ENCODE data around the gene DMRTC2. TPM values are rescaled to one million over a fixed set of nuclear protein-coding genes. Genes with fewer than 3 reads are reported as not detected.

The DMRTC2 gene
- total and polyA plus RNA-seq, 2 of the 8 experiments (the other 6 are each of a cell fraction or from before 2014, with no cell fraction given) = not detected

DNA sequence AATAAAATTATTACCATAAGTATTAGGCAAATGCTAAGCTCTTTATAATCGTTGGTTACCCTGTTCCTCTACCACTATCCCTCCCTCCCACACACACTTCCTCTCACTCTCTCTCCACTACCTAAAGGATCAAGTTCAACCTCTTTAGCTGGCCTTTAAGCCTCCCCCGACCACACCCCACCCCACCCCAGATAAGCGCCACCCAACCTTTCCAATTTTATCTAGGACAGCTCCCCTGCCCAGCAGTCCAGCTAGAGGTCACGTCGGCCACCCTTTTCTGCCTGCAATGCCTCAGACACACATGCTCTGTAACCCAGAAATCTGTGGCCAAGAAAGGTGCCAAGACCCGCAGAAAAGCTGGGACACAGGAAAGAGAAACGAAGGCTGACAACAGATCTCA lies 1.5 kb upstream of the DMRTC2 start:
- Histone ChIP-seq H3K56ac (replicated peaks; ENCODE audit: insufficient read length, low read depth, low read length) (no peak overlapping the region), H3K79me1 (ENCODE audit: low read depth, low read length) (no peaks in the 10 kb centered on the region), H2BK120ac (replicated peaks; ENCODE audit: low read depth, low read length) (no peak overlapping the region), H4K8ac (ENCODE audit: extremely low read depth, insufficient read depth, low read length) (no peak overlapping the region), H2BK5ac (ENCODE audit: low read depth, low read length) (no peak overlapping the region), H2BK20ac (ENCODE audit: low read length) (no peak overlapping the region), H3K36me3 (ENCODE audit: control insufficient read depth in 2 of 4, insufficient read depth in 4 of 4, low read length in 3 of 4) (no peaks in the 10 kb centered on the region), H4K5ac (ENCODE audit: insufficient read length, low read depth, low read length) (no peak overlapping the region), H4K91ac (replicated peaks; ENCODE audit: insufficient read length, low read length) (no peak overlapping the region), H3K79me2 (ENCODE audit: control insufficient read depth in 1 of 2, insufficient read depth in 2 of 2, low read length in 2 of 2) (no peaks in the 10 kb centered on the region), H4K20me1 (replicated peaks in 1 of 2; ENCODE audit: control insufficient read depth in 1 of 2, insufficient read depth in 2 of 2, low read length in 2 of 2) (no peaks in the 10 kb centered on the region), H3K23ac (ENCODE audit: insufficient read length) (no peak overlapping the region), H2AK5ac (ENCODE audit: low read depth, low read length) (no peak overlapping the region), H3K9me3 (ENCODE audit: insufficient read depth in 2 of 2, low read depth in 1 of 2, low read length in 1 of 2) (peaks cover 4 to 34% of the 10 kb centered on the region in 2 experiments; a peak in 3 of 4 replicates), H3K4me1 (replicated peaks in 1 of 4; ENCODE audit: control insufficient read depth in 3 of 4, insufficient read depth in 4 of 4, low read length in 3 of 4) (no peaks in the 10 kb centered on the region; a peak in 1 of 7 replicates), H3K14ac (ENCODE audit: insufficient read length) (no peak overlapping the region), H3K18ac (ENCODE audit: extremely low read depth, low read length) (no peak overlapping the region), H3K9ac (replicated peaks in 1 of 4; ENCODE audit: extremely low read depth in 1 of 4, low read depth in 3 of 4, low read length in 3 of 4) (no peak overlapping the region), H2BK15ac (ENCODE audit: low read length) (no peak overlapping the region), H3K4ac (replicated peaks; ENCODE audit: insufficient read length, low read depth, low read length) (no peak overlapping the region), H3K4me3 (ENCODE audit: extremely low read depth in 1 of 4, insufficient read depth in 2 of 4, low read depth in 3 of 4, low read length in 4 of 4) (no peak overlapping the region), H3K23me2 (ENCODE audit: low read depth, low read length) (no peaks in the 10 kb centered on the region), H2AFZ (ENCODE audit: low read length) (no peak overlapping the region), H3K27me3 (replicated peaks in 1 of 4; ENCODE audit: control insufficient read depth in 3 of 4, extremely low read depth in 1 of 4, insufficient read depth in 3 of 4, low read length in 3 of 4) (no peaks in the 10 kb centered on the region; a peak in 1 of 7 replicates), H2BK12ac (ENCODE audit: low read depth, low read length) (no peak overlapping the region), H3K4me2 (ENCODE audit: insufficient read depth in 1 of 2, low read depth in 2 of 2, low read length in 2 of 2) (no peak overlapping the region), H3K27ac (ENCODE audit: low read depth, low read length) (no peak overlapping the region)
- DNase-seq (ENCODE audit: low read depth in 1 of 2, low spot score in 2 of 2) (no peak), FAIRE-seq (no peak)
- ChIA-PET CTCF (ENCODE audit: partially characterized antibody) (interaction anchor here (0.9 to 1.2 kb wide), 3 partner anchors 9 to 49 kb away, joined by 3 read pairs; no protein-coding TSS in a partner anchor), POLR2A (ENCODE audit: partially characterized antibody) (interaction anchor here (0.8 to 1.3 kb wide), 2 partner anchors 17 to 19 kb away, joined by 4 read pairs; partner anchors contain the start of gene RPS19)
- 83% methylated on average over 5 of the region's 7 CpGs; no CpG with 5 or more reads in 1 of the 2 experiments for WGBS, 2 experiments (ENCODE audit: extremely low coverage in 1 of 2, insufficient coverage in 1 of 2, insufficient read length in 1 of 2, insufficient replicate concordance in 2 of 2, low coverage in 1 of 2, low lambda C conversion rate in 2 of 2, missing lambda C conversion rate in 1 of 2)
- TF ChIP-seq TAF1 (IDR thresholded peaks at IDR 0.05; ENCODE audit: low read depth, low read length) (no peak), JUN (IDR thresholded peaks at IDR 0.05; ENCODE audit: low read depth, low read length) (no peak), HDAC2 (IDR thresholded peaks at IDR 0.05; ENCODE audit: borderline replicate concordance in 1 of 2, low read depth in 2 of 2, low read length in 2 of 2) (no peak), RXRA (IDR thresholded peaks at IDR 0.05; ENCODE audit: insufficient read depth, low read depth, low read length) (no peak)
